Thyroid gland (tissue), 4 donors: ENCODE measurements around the gene NPIPA5.
"Not testable (repeated sequence)": the region's sequence is repeated elsewhere in the genome, so short reads cannot be mapped to it uniquely, and the experiment has no call there.

Experiments
- CTCF ChIP-seq, 6 experiments: fragments of 200-600 bp in 3 of 6; fragments of 450-650 bp in 3 of 6; sonication (generic) in 3 of 6; IDR thresholded peaks; one replicate each; pipeline ENCODE4 v1.5.1; 2016 to 2019; ENCODE audit warnings: antibody characterized with exemption in 6 of 6, mild to moderate bottlenecking in 2 of 6, inconsistent platforms in 1 of 6, moderate library complexity in 1 of 6
- POLR2A ChIP-seq, 2 donors: fragments of 450-650 bp; IDR thresholded peaks; one replicate each; pipeline ENCODE4 v1.6.1; 2017; ENCODE audit warnings: antibody characterized with exemption in 2 of 2, mild to moderate bottlenecking in 2 of 2, moderate library complexity in 1 of 2

- TF ChIP-seq CTCF, POLR2A (IDR thresholded peaks at IDR 0.05): not testable (repeated sequence)
Observed at GRCh38 chr16:15348721-15349120, 29.4 kb downstream of the NPIPA5 start.
